Right cardiac atrium (tissue), 5 donors: ENCODE data around the gene MAPT. TPM values are rescaled to one million over a fixed set of nuclear protein-coding genes. Genes with fewer than 3 reads are reported as not detected.

ENCODE experiments used
- ATAC-seq, 2 donors: fragments of 200-7000 bp; cut with Tn5 transposase; one replicate each; pipeline versions ENCODE4 v1.8.0 to v1.9.1; 2020; ENCODE audit warnings: moderate library complexity in 2 of 2, mild to moderate bottlenecking in 1 of 2
- DNase-seq, 3 donors: peaks; one replicate each; pipeline ENCODE4 v3.0.0-alpha.2; 2020
- H3K27ac ChIP-seq: one replicate; pipeline ENCODE4 v1.5.1; 2013; ENCODE audit warnings: mild to moderate bottlenecking, low read length, control low read depth, moderate library complexity
- H3K27me3 ChIP-seq: one replicate; pipeline ENCODE4 v1.6.1; 2013; ENCODE audit not compliant: control insufficient read depth, insufficient read depth
- H3K4me1 ChIP-seq: one replicate; pipeline ENCODE4 v1.6.1; 2013; ENCODE audit warnings: low read length; ENCODE audit not compliant: control insufficient read depth, insufficient read depth
- H3K4me3 ChIP-seq: one replicate; pipeline ENCODE4 v1.5.1; 2013; ENCODE audit warnings: low read length, control low read depth
- H3K9me3 ChIP-seq: one replicate; pipeline ENCODE4 v1.6.1; 2013; ENCODE audit warnings: low read length; ENCODE audit not compliant: control insufficient read depth
- WGBS: extraction: QIAGEN DNeasy Blood & Tissue Kit; methylation state at CpG from one replicate; pipeline ENCODE4 v1.1.7; 2013; 5-methylcytosine and 5-hydroxymethylcytosine counted together
- intact Hi-C, 4 donors: fragments of 100-400 bp; cut with DNase I; formaldehyde crosslinking; loops; one replicate each; pipeline versions ENCODE4 v1.11.0 to v1.14.0; 2022 to 2023
- polyA plus RNA-seq: library from polyadenylated mRNA; stranded (reverse); fragments of 200-250 nt; gene quantifications from one replicate; pipeline ENCODE4 v1.2.3, GENCODE V29; 2013
- total RNA-seq, 4 donors: library from RNA; stranded (reverse); fragmentation: NEBNext Ultra II Directional; extraction: Animal tissue kit (Norgen Biotek cat#: 25700); gene quantifications; one replicate each; pipeline ENCODE4 v1.2.1, GENCODE V29; 2021
- donor health status: healthy with polysubstance abuse.
- donor health status: DM: no; HTN: yes; CAD: no.
- donor health status: DM: no; HTN: no; CAD: no.
- donor health status: DM: no; HTN: yes; CAD: no; lungs with severe emphysema.
- donor health status: DM: yes; HTN: yes; CAD: no.

Gene MAPT
- total and polyA plus RNA-seq, 5 donors, result 6.9 to 15.1 (median 8.2) TPM

DNA sequence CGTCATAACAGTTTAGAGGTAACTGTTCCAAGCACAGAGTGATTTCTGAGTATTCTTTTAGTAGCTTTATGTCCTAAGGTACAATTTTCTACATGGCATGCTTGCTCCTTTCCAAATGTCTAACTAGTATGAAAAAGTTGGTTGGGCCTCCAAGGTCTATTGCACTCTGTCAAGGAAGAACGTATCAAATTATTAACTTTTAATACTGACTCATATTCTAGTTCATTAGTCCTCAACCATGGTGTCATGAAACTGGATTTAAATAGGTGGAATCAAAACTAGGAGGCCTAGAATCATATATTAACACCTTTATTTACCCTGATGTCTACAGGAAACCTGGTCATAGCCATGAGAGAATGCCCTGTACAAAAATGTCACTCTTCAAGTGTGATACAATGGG is 166.1 kb downstream of the MAPT start:
- Histone ChIP-seq H3K27ac (no peak overlapping the region), H3K4me3 (no peak overlapping the region), H3K9me3 (no peaks in the 10 kb centered on the region), H3K27me3 (no peaks in the 10 kb centered on the region), H3K4me1 (peaks cover 3% of the 10 kb centered on the region)
- WGBS, result 83% methylated on average over 2 of the region's 2 CpGs
- intact Hi-C loops, result loop anchor here in 2 of 4 donors (5.0 to 10.0 kb wide), 2 partner anchors 64 to 132 kb away; partner anchors contain the start of gene KANSL1 (in 1 of the 2)
- no peak for ATAC-seq
- DNase-seq, result no peak

GRCh38 chr17:46061435-46061834 is 167.1 kb downstream of the MAPT start:
- DNase-seq (no peak), ATAC-seq (peak in 1 of 2 donors; percentile 27)
- intact Hi-C loops, result loop anchor here in 2 of 4 donors (5.0 to 10.0 kb wide), 2 partner anchors 63 to 131 kb away; partner anchors contain the start of gene KANSL1 (in 1 of the 2)
- Histone ChIP-seq H3K4me1 (peaks cover 5% of the 10 kb centered on the region), H3K27me3 (no peaks in the 10 kb centered on the region), H3K27ac (no peak overlapping the region), H3K4me3 (no peak overlapping the region), H3K9me3 (no peaks in the 10 kb centered on the region)
- 96% methylated on average over 5 of the region's 5 CpGs for WGBS

- intact Hi-C loops, result loop anchor here in 2 of 4 donors (5.0 to 10.0 kb wide), 2 partner anchors 62 to 129 kb away; partner anchors contain the start of gene KANSL1 (in 1 of the 2)
- no peak overlapping the region for H3K4me3 ChIP-seq
- 50% methylated on average over 2 of the region's 2 CpGs for WGBS
- no peaks in the 10 kb centered on the region for H3K27me3 ChIP-seq
- no peak for ATAC-seq
- no peak for DNase-seq
- no peaks in the 10 kb centered on the region for H3K9me3 ChIP-seq
- H3K27ac ChIP-seq, result no peak overlapping the region
- H3K4me1 ChIP-seq, result peaks cover 5% of the 10 kb centered on the region
These were observed 168.9 kb downstream of the MAPT start for GRCh38 chr17:46063241-46063640.

DNA sequence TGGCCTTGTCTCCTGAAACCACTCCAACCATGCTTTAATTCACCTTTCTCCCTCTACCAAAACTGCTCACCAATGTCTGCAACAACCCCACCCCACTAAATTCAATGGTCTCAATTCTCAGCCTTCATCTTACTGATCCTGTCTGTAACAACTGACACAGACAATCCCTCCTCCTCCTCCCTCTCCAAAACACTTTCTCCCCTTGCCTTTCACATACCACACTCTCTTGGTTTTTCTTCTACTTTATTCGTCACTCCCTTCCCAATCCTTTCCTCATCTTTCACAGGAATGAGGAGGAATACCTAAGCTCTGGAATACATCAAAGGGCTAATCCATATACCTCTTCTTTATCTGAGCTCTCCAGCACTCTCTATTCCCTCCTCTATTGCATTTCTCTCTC is 170.1 kb downstream of the MAPT start:
- ATAC-seq, result no peak
- no peak for DNase-seq
- Histone ChIP-seq H3K9me3 (no peaks in the 10 kb centered on the region), H3K27ac (no peak overlapping the region), H3K4me1 (peaks cover 3% of the 10 kb centered on the region), H3K4me3 (no peak overlapping the region), H3K27me3 (no peaks in the 10 kb centered on the region)
- 100% methylated on average over 1 of the region's 1 CpG for WGBS
- intact Hi-C loops, result loop anchor here in 2 of 4 donors (5.0 to 10.0 kb wide), 2 partner anchors 60 to 128 kb away; partner anchors contain the start of gene KANSL1 (in 1 of the 2)

DNA sequence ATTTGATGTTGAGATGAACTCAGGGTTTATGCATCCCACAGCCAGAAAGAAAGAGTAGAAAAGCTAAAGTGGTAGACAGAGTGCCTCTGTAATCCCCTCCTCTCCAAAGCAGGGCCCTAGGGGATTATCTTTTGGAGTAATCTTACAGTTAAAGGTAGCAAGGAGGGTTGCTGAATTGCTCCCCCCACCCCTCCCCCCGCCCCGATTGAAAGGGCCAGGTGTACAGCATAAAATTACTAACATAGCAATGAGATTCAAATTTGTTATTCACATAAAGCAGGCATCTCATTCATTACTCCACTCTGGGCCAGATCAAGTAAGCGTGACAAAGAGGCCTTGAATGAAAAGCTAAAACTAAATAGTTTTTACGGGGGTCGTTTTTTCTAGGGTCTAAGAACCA is 177.4 kb downstream of the MAPT start:
- Histone ChIP-seq H3K4me3 (no peak overlapping the region), H3K4me1 (no peaks in the 10 kb centered on the region), H3K27ac (no peak overlapping the region), H3K9me3 (no peaks in the 10 kb centered on the region), H3K27me3 (no peaks in the 10 kb centered on the region)
- DNase-seq, result no peak
- ATAC-seq, result no peak
- WGBS, result 87% methylated on average over 5 of the region's 5 CpGs
- intact Hi-C loops, result no loop called here

GRCh38 chr17:46072998-46073397 is 178.6 kb downstream of the MAPT start:
- Histone ChIP-seq H3K27me3 (no peaks in the 10 kb centered on the region), H3K27ac (no peak overlapping the region), H3K9me3 (no peaks in the 10 kb centered on the region), H3K4me1 (no peaks in the 10 kb centered on the region), H3K4me3 (no peak overlapping the region)
- intact Hi-C loops, result no loop called here
- 84% methylated on average over 1 of the region's 1 CpG for WGBS
- DNase-seq, result no peak
- ATAC-seq, result no peak

- H3K27me3 ChIP-seq, result no peaks in the 10 kb centered on the region
- no peak overlapping the region for H3K27ac ChIP-seq
- DNase-seq, result no peak
- H3K4me3 ChIP-seq, result no peak overlapping the region
- no peaks in the 10 kb centered on the region for H3K4me1 ChIP-seq
- intact Hi-C loops, result no loop called here
- 98% methylated on average over 1 of the region's 1 CpG for WGBS
- H3K9me3 ChIP-seq, result no peaks in the 10 kb centered on the region
- no peak for ATAC-seq
These were observed 180.2 kb downstream of the MAPT start for GRCh38 chr17:46074540-46074939.

Other genes starting within 250 kb of the MAPT start
- gene CRHR1, start 110.2 kb upstream of the MAPT start, total RNA-seq, result not detected
- not detected for gene CRHR1, start 110.2 kb upstream of the MAPT start, polyA plus RNA-seq
- not detected for gene SPPL2C, start 49.7 kb upstream of the MAPT start, total RNA-seq
- gene SPPL2C, start 49.7 kb upstream of the MAPT start, polyA plus RNA-seq, result not detected
- not detected for gene STH, start 104.7 kb downstream of the MAPT start, total RNA-seq
- gene STH, start 104.7 kb downstream of the MAPT start, polyA plus RNA-seq, result not detected